Cardiac muscle cell (in vitro differentiated cells and primary cell): ENCODE measurements around the gene RGS10. TPM values are rescaled to one million over a fixed set of nuclear protein-coding genes. Genes with fewer than 3 reads are reported as not detected.
"Not testable (repeated sequence)": the region's sequence is repeated elsewhere in the genome, so short reads cannot be mapped to it uniquely, and the experiment has no call there.

Experiments
- DNase-seq, 2 donors: peaks; one replicate each; pipeline versions ENCODE4 v3.0.0 to v3.0.0-alpha.2; 2010 to 2017; ENCODE audit warnings: low read depth in 1 of 2, low spot score in 1 of 2
- H3K27ac ChIP-seq: fragments of 200-600 bp; sonication (generic); 2 replicates; pipeline ENCODE4 v1.5.1; 2016
- H3K27me3 ChIP-seq: fragments of 200-600 bp; sonication (generic); 2 replicates; pipeline ENCODE4 v1.6.0; 2016; ENCODE audit warnings: control low read depth
- H3K36me3 ChIP-seq: fragments of 200-600 bp; sonication (generic); 2 replicates; pipeline ENCODE4 v1.5.1; 2016; ENCODE audit warnings: control low read depth
- H3K4me1 ChIP-seq: fragments of 200-600 bp; sonication (generic); 2 replicates; pipeline ENCODE4 v1.8.1; 2017; ENCODE audit warnings: low read depth, mild to moderate bottlenecking, mixed run types
- H3K4me3 ChIP-seq: fragments of 200-600 bp; sonication (generic); 2 replicates; pipeline ENCODE4 v1.5.1; 2016; ENCODE audit warnings: mild to moderate bottlenecking
- H3K9me3 ChIP-seq: fragments of 200-600 bp; sonication (generic); 2 replicates; pipeline ENCODE4 v1.5.1; 2017; ENCODE audit warnings: low read depth, mild to moderate bottlenecking, control low read depth
- polyA plus RNA-seq: library from polyadenylated mRNA; unstranded; fragments of >200 nt; fragmentation: Nextera tagmentation; extraction: Ambion mirVana; gene quantifications from 2 replicates; pipeline ENCODE4 v1.2.1, GENCODE V29; 2016
- total RNA-seq: library from RNA; depleted of rRNA; stranded (reverse); fragments of >200 nt; gene quantifications from 2 replicates; pipeline ENCODE4 v1.2.3, GENCODE V29; 2016
- TF ChIP-seq, protein P1 (sequence below): IDR thresholded peaks from 2 replicates; pipeline ENCODE4 v1.5.1; 2012; ENCODE audit warnings: low read depth, mild to moderate bottlenecking, low read length

The RGS10 gene
- total and polyA plus RNA-seq, 2 experiments from 2014 or later: 0.73 to 1.6 TPM

GRCh38 chr10:119466655-119467054 lies 75.9 kb downstream of the RGS10 start:
- no peak for DNase-seq
- Histone ChIP-seq H3K27me3 (peaks cover 16% of the 10 kb centered on the region), H3K9me3 (no peaks in the 10 kb centered on the region), H3K27ac (no peak overlapping the region), H3K4me1 (no peaks in the 10 kb centered on the region), H3K36me3 (no peaks in the 10 kb centered on the region), H3K4me3 (no peak overlapping the region)
- TF ChIP-seq, protein P1, sequence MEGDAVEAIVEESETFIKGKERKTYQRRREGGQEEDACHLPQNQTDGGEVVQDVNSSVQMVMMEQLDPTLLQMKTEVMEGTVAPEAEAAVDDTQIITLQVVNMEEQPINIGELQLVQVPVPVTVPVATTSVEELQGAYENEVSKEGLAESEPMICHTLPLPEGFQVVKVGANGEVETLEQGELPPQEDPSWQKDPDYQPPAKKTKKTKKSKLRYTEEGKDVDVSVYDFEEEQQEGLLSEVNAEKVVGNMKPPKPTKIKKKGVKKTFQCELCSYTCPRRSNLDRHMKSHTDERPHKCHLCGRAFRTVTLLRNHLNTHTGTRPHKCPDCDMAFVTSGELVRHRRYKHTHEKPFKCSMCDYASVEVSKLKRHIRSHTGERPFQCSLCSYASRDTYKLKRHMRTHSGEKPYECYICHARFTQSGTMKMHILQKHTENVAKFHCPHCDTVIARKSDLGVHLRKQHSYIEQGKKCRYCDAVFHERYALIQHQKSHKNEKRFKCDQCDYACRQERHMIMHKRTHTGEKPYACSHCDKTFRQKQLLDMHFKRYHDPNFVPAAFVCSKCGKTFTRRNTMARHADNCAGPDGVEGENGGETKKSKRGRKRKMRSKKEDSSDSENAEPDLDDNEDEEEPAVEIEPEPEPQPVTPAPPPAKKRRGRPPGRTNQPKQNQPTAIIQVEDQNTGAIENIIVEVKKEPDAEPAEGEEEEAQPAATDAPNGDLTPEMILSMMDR: no peak

GRCh38 chr10:119466076-119466475 lies 76.4 kb downstream of the RGS10 start:
- peaks cover 11% of the 10 kb centered on the region for H3K27me3 ChIP-seq
- no peaks in the 10 kb centered on the region for H3K36me3 ChIP-seq
- no peak for DNase-seq
- H3K27ac ChIP-seq: no peak overlapping the region
- no peaks in the 10 kb centered on the region for H3K9me3 ChIP-seq
- H3K4me1 ChIP-seq: no peaks in the 10 kb centered on the region
- TF ChIP-seq, protein P1: no peak
- H3K4me3 ChIP-seq: no peak overlapping the region

- no peaks in the 10 kb centered on the region for H3K36me3 ChIP-seq
- DNase-seq: no peak
- H3K9me3 ChIP-seq: no peaks in the 10 kb centered on the region
- no peak overlapping the region for H3K4me3 ChIP-seq
- H3K4me1 ChIP-seq: no peaks in the 10 kb centered on the region
- peaks cover 2% of the 10 kb centered on the region for H3K27me3 ChIP-seq
- TF ChIP-seq, protein P1: no peak
- H3K27ac ChIP-seq: no peak overlapping the region
These were observed 77.4 kb downstream of the RGS10 start for GRCh38 chr10:119465085-119465484.

DNA sequence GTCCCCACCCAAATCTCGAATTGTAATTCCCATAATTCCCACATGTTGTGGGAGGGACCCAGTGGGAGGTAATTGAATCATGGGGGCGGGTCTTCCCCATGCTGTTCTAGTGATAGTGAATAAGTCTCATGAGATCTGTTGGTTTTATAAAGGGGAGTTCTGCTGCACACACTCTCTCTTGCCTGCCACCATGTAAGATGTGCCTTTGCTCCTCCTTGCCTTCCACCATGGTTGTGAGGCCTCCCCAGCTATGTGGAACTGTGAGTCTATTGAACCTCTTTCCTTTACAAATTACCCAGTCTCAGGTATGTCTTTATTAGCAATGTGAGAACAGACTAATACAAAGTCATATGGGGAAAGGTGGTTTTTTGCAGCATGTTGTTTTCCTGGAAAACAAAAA lies 79.3 kb downstream of the RGS10 start:
- not testable (repeated sequence) for H3K9me3 ChIP-seq, DNase-seq, H3K27me3 ChIP-seq, H3K27ac ChIP-seq, H3K4me3 ChIP-seq, H3K36me3 ChIP-seq, H3K4me1 ChIP-seq

DNA sequence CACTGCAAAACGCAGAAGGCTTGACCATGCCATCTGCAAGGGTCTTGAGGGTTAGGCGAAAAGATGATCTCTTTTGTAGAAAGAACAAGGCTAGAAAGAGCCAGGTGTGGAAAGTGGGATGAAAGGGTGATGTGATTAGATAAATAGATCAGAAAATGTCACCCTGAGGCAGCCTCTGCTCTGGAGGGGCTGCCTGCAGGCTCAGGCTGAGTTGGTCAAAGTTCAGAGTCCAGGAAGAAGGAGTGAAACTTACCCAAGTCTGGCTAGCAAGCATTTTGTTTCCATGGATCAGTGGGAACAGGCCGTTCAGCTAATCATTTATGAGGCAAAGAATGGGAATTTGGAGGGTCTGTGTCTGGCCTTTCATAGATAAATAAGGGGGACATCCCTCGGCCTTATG lies 79.7 kb downstream of the RGS10 start:
- H3K9me3 ChIP-seq: no peaks in the 10 kb centered on the region
- no peak overlapping the region for H3K27ac ChIP-seq
- no peak for DNase-seq
- H3K36me3 ChIP-seq: no peaks in the 10 kb centered on the region
- no peaks in the 10 kb centered on the region for H3K27me3 ChIP-seq
- TF ChIP-seq, protein P1: no peak
- H3K4me3 ChIP-seq: no peak overlapping the region
- no peaks in the 10 kb centered on the region for H3K4me1 ChIP-seq

DNA sequence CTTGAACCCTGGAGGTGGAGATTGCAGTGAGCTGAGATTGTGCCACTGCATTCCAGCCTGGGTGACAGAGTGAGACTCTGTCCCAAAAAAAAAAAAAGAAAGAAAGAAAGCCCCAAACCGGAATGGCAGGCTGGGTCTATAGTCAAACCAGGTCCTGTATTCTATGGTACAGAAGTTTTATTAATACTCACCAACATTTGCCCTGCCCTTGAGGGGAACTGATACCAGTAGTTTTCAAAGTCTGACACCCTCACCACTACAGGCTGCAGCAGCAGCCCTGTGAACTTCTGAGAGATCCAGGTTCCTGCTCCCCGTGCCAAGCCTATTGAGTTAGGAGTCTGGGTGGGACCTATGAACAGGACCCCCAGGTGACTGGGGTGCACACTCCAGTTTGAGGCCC lies 80.6 kb downstream of the RGS10 start:
- TF ChIP-seq, protein P1: no peak
- DNase-seq: no peak
- no peak overlapping the region for H3K4me3 ChIP-seq
- no peaks in the 10 kb centered on the region for H3K9me3 ChIP-seq
- H3K36me3 ChIP-seq: no peaks in the 10 kb centered on the region
- no peak overlapping the region for H3K27ac ChIP-seq
- H3K27me3 ChIP-seq: no peaks in the 10 kb centered on the region
- H3K4me1 ChIP-seq: no peaks in the 10 kb centered on the region
